Renal pelvis (tissue), 4 donors: ENCODE data around the gene SLC50A1. TPM values are rescaled to one million over a fixed set of nuclear protein-coding genes. Genes with fewer than 3 reads are reported as not detected.
A peak's percentile ranks its signal among the peaks of the same experiment; 100 is the strongest.

Experiments used
- DNase-seq: peaks from one replicate; pipeline ENCODE4 v3.0.0-alpha.2; 2013
- polyA plus RNA-seq, 3 donors: library from polyadenylated mRNA; unstranded; fragments of 120-200 nt; gene quantifications; one replicate each; pipeline ENCODE4 v1.2.1, GENCODE V29; 2013; ENCODE audit not compliant: insufficient read length in 3 of 3

SLC50A1 gene
- polyA plus RNA-seq, 3 donors = 45.3 to 61.3 (median 51.2) TPM

- DNase-seq = no peak
Measured at GRCh38 chr1:155168456-155169210, 33.0 kb downstream of the SLC50A1 start.

- no peak for DNase-seq
Measured at GRCh38 chr1:155169541-155169940, 33.9 kb downstream of the SLC50A1 start.

GRCh38 chr1:155170101-155170785, 34.6 kb downstream of the SLC50A1 start:
- DNase-seq = no peak

GRCh38 chr1:155170806-155171205, 35.2 kb downstream of the SLC50A1 start:
- DNase-seq = no peak

- no peak for DNase-seq
Measured at GRCh38 chr1:155171836-155172731, 36.4 kb downstream of the SLC50A1 start.

GRCh38 chr1:155172732-155173477, 37.3 kb downstream of the SLC50A1 start, which contains the start of gene KRTCAP2:
KRTCAP2 (minus strand) TSS chr1:155173304; CDS start chr1:155173224, 80 bp downstream.
- DNase-seq = peak; percentile 95

GRCh38 chr1:155173478-155174323, 38.0 kb downstream of the SLC50A1 start, which contains the start of gene TRIM46:
TRIM46 (plus strand) TSS chr1:155173849; CDS start chr1:155173967, 118 bp downstream.
- peak; percentile 19 for DNase-seq

- peak; percentile 19 for DNase-seq
Measured at GRCh38 chr1:155174324-155175280, 39.0 kb downstream of the SLC50A1 start.

GRCh38 chr1:155175281-155175926, 39.8 kb downstream of the SLC50A1 start:
- DNase-seq = no peak

- DNase-seq = no peak
Measured at GRCh38 chr1:155175927-155176371, 40.3 kb downstream of the SLC50A1 start.

GRCh38 chr1:155176544-155177071, 41.0 kb downstream of the SLC50A1 start:
- DNase-seq = peak; percentile 67

GRCh38 chr1:155177192-155177917, 41.7 kb downstream of the SLC50A1 start:
- no peak for DNase-seq

- DNase-seq = no peak
Measured at GRCh38 chr1:155177918-155178281, 42.2 kb downstream of the SLC50A1 start.

- no peak for DNase-seq
Measured at GRCh38 chr1:155178441-155179111, 42.9 kb downstream of the SLC50A1 start.

- DNase-seq = no peak
Measured at GRCh38 chr1:155179112-155180031, 43.7 kb downstream of the SLC50A1 start.
